Karpas-422 (cell line): ENCODE data around the gene TGFBRAP1. TPM values are rescaled to one million over a fixed set of nuclear protein-coding genes. Genes with fewer than 3 reads are reported as not detected.

Experiments used
- DNase-seq: peaks from one replicate; pipeline ENCODE4 v3.0.0-alpha.2; 2015
- H2AFZ ChIP-seq: fragments of 200-600 bp; sonication (generic); 2 replicates; pipeline ENCODE4 v1.6.1; 2014; ENCODE audit warnings: antibody characterized with exemption, low read length, mixed read lengths
- H3K27ac ChIP-seq: fragments of 200-600 bp; sonication (generic); 2 replicates; pipeline ENCODE4 v1.5.1; 2014; ENCODE audit warnings: mild to moderate bottlenecking, low read length, moderate library complexity
- H3K27me3 ChIP-seq: fragments of 200-600 bp; sonication (generic); 2 replicates; pipeline ENCODE4 v1.6.1; 2014; ENCODE audit warnings: low read length, mixed read lengths
- H3K36me3 ChIP-seq: fragments of 200-600 bp; sonication (generic); 2 replicates; pipeline ENCODE4 v1.6.1; 2014; ENCODE audit warnings: low read length, mixed read lengths; ENCODE audit not compliant: insufficient read depth
- H3K4me1 ChIP-seq: fragments of 200-600 bp; sonication (generic); 2 replicates; pipeline ENCODE4 v1.6.1; 2014; ENCODE audit warnings: mild to moderate bottlenecking, low read length, mixed read lengths
- H3K4me2 ChIP-seq: fragments of 200-600 bp; sonication (generic); 2 replicates; pipeline ENCODE4 v1.6.1; 2014; ENCODE audit warnings: low read length, low read depth, mild to moderate bottlenecking; ENCODE audit not compliant: poor library complexity, severe bottlenecking
- H3K4me3 ChIP-seq: fragments of 200-600 bp; sonication (generic); 2 replicates; pipeline ENCODE4 v1.5.1; 2014; ENCODE audit warnings: mild to moderate bottlenecking, antibody characterized with exemption, low read length, mixed read lengths
- H3K79me2 ChIP-seq: fragments of 200-600 bp; sonication (generic); 2 replicates; pipeline ENCODE4 v1.6.1; 2014; ENCODE audit warnings: mild to moderate bottlenecking, low read length, mixed read lengths
- H3K9ac ChIP-seq: fragments of 200-600 bp; sonication (generic); 2 replicates; pipeline ENCODE4 v1.6.0; 2014; ENCODE audit warnings: low read length
- H3K9me2 ChIP-seq: fragments of 200-600 bp; sonication (generic), shearing (Covaris generic); replicated peaks from 2 replicates; pipeline ENCODE4 v1.6.0; 2014; ENCODE audit warnings: mild to moderate bottlenecking, low read length, moderate library complexity; ENCODE audit not compliant: insufficient read depth
- H3K9me3 ChIP-seq: fragments of 300-700, 200-600 bp; sonication (generic); 2 replicates; pipeline ENCODE4 v1.6.1; 2014; ENCODE audit warnings: low read length, mixed read lengths
- H4K20me1 ChIP-seq: fragments of 200-600 bp; sonication (generic); 2 replicates; pipeline ENCODE4 v1.6.1; 2014; ENCODE audit warnings: mild to moderate bottlenecking, antibody characterized with exemption, low read length, low read depth; ENCODE audit not compliant: insufficient read depth
- total RNA-seq: library from RNA; depleted of rRNA; stranded (reverse); fragments of >200 nt; shearing (Covaris generic); gene quantifications from 2 replicates; pipeline ENCODE4 v1.2.3, GENCODE V29; 2014; ENCODE audit warnings: low replicate concordance

Gene TGFBRAP1
- total RNA-seq, 1 experiment from 2014 or later: 23.0 TPM

DNA sequence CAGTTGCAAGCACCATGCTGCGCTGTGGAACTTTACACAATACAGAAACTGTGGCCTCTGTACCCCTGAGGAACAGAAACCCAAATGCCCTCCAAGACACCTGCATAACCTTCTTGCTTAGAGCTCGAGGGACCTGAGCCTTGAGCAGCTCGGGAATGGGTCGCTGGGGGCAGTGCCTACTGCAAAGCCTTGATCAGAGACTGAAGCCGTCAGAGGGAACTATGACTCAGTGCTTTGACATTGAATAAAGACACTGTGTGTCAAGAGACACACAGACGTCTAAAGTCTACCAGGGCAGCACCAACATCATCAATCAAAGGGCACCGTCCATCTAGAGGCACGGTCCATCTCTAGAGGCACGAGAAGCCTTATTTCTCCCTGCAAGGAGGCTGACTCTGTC lies 57.4 kb downstream of the TGFBRAP1 start:
- no peaks in the 10 kb centered on the region for H3K4me1 ChIP-seq
- no peaks in the 10 kb centered on the region for H3K9me2 ChIP-seq
- no peak for DNase-seq
- H3K4me2 ChIP-seq: no peak overlapping the region
- H4K20me1 ChIP-seq: 0 out of 2 replicates have a peak, but pooled peaks cover 8% of the 10 kb centered on the region
- no peaks in the 10 kb centered on the region for H3K27me3 ChIP-seq
- H3K9ac ChIP-seq: no peak overlapping the region
- H3K27ac ChIP-seq: no peak overlapping the region
- H2AFZ ChIP-seq: no peak overlapping the region
- no peaks in the 10 kb centered on the region for H3K79me2 ChIP-seq
- no peaks in the 10 kb centered on the region for H3K9me3 ChIP-seq
- peaks cover 61% of the 10 kb centered on the region; the same call in 1 of the 2 replicates for H3K36me3 ChIP-seq
- H3K4me3 ChIP-seq: no peak overlapping the region

DNA sequence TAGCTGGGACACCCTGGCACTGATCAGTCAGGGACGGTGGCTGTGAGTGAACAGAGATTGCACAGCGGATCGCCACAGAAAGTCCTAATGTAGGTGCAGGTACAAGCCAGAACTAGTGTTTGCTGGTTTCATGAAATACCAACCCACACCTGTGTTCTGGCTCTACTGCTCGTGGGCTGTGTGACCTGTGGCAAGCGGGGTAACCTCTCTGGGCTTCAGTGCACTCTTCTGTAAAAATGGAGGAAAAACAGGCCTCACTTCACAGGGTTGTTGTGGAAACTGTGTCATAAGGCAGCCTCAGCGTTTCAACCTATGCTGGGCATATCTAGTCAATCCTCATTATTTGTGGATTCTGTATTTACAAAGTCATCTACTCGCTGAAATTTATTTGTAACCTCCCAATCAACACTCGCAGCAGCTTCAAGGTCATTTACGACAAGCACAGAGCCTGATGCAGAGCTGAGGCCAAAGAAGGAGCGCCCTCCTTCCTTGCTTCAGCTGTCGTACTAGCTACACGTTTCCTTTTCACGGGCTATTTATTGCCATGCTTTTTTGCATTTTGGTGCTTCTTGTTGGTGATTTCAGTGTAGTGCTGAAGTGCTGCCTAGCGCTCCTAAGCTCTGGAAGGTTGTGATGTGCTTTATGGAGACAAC lies 58.0 kb downstream of the TGFBRAP1 start:
- Histone ChIP-seq H3K27me3 (no peaks in the 10 kb centered on the region), H3K9ac (no peak overlapping the region), H3K27ac (no peak overlapping the region), H3K4me3 (no peak overlapping the region), H3K36me3 (peaks cover 55% of the 10 kb centered on the region; the same call in 1 of the 2 replicates), H3K9me3 (no peaks in the 10 kb centered on the region), H3K4me2 (no peak overlapping the region), H3K4me1 (no peaks in the 10 kb centered on the region), H3K9me2 (no peaks in the 10 kb centered on the region), H4K20me1 (0 out of 2 replicates have a peak, but pooled peaks cover 8% of the 10 kb centered on the region), H3K79me2 (no peaks in the 10 kb centered on the region), H2AFZ (no peak overlapping the region)
- DNase-seq: no peak

DNA sequence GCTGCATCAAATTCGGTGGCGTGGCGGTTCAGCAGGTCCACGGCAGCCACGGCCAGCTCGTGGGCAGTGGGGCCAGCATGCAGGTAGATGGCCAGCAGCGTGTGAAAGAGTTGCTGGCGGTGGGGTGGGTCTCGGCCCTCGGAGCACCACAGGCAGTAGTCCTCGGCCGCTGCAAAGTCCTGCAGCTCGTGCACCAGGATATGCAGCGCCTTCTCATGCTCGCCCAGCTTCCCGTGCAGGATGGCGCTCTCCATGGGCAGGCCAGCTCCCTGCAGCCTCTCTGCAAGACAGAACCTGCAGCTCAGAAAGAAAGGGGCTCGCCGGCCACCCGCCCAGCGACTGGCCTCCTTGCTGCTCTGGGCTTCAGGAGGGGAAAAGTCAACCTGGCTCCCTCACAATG lies 60.1 kb downstream of the TGFBRAP1 start:
- Histone ChIP-seq H3K4me1 (no peaks in the 10 kb centered on the region), H3K79me2 (no peaks in the 10 kb centered on the region), H3K9me3 (no peaks in the 10 kb centered on the region), H3K4me2 (no peak overlapping the region), H4K20me1 (0 out of 2 replicates have a peak, but pooled peaks cover 4% of the 10 kb centered on the region), H3K4me3 (no peak overlapping the region), H3K9ac (no peak overlapping the region), H3K27me3 (no peaks in the 10 kb centered on the region), H3K9me2 (no peaks in the 10 kb centered on the region), H2AFZ (no peak overlapping the region), H3K36me3 (peaks cover 40% of the 10 kb centered on the region; the same call in 1 of the 2 replicates), H3K27ac (no peak overlapping the region)
- DNase-seq: no peak

DNA sequence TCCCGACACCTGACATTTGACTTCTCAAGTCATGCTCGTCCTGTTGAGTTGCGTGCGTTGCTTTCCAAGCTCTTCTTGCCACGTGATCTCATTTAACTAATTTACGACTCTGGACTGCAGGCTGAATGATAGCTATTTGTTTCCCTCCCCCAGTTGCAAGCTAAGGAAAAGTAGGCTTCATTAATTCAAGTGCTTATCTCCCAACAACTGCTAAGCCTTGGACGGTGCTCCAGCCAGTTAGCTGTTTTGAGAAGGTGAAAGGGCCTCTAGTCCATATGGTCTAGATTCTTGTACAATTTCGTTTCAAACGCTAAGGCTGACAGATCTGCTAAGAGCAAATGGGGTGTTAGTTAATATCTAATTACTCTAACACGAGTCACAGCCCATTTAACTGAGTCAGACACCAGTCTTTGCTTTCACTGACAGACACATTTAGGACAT lies 66.9 kb downstream of the TGFBRAP1 start:
- no peak for DNase-seq
- no peaks in the 10 kb centered on the region for H3K9me2 ChIP-seq
- H3K27ac ChIP-seq: no peak overlapping the region
- H3K27me3 ChIP-seq: no peaks in the 10 kb centered on the region
- no peak overlapping the region for H3K4me2 ChIP-seq
- no peak overlapping the region for H3K4me3 ChIP-seq
- peaks cover 4% of the 10 kb centered on the region; the same call in 1 of the 2 replicates for H3K4me1 ChIP-seq
- H3K9me3 ChIP-seq: no peaks in the 10 kb centered on the region
- H3K79me2 ChIP-seq: no peaks in the 10 kb centered on the region
- H3K36me3 ChIP-seq: peaks cover under 1% of the 10 kb centered on the region; the same call in 1 of the 2 replicates
- H3K9ac ChIP-seq: no peak overlapping the region
- H4K20me1 ChIP-seq: no peaks in the 10 kb centered on the region
- H2AFZ ChIP-seq: no peak overlapping the region

DNA sequence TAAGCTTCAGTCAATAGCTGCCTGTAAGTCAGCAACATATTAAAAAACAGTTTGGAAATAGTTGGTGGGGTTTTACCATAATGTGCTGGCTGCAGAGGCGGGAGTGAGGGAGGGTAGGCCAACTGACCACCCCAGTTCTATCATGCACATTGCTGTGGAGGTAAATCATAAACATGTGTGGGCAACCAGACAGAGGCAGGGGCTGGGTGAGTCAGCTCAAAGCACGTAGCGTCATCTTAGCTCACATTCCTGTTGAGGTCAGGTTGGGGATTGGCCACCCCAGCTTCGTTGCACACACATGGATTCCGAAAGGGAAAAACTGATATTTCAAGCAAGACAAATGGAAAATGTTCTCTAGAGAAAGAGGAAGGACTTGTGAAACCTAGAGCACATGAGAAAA lies 68.5 kb downstream of the TGFBRAP1 start:
- Histone ChIP-seq H3K4me1 (peaks cover 15% of the 10 kb centered on the region), H4K20me1 (no peaks in the 10 kb centered on the region), H3K4me2 (no peak overlapping the region), H3K9me2 (no peaks in the 10 kb centered on the region), H2AFZ (no peak overlapping the region), H3K79me2 (0 out of 2 replicates have a peak, but pooled peaks cover 2% of the 10 kb centered on the region), H3K9me3 (no peaks in the 10 kb centered on the region), H3K4me3 (no peak overlapping the region), H3K27ac (no peak overlapping the region), H3K27me3 (no peaks in the 10 kb centered on the region), H3K36me3 (no peaks in the 10 kb centered on the region), H3K9ac (no peak overlapping the region)
- DNase-seq: no peak

DNA sequence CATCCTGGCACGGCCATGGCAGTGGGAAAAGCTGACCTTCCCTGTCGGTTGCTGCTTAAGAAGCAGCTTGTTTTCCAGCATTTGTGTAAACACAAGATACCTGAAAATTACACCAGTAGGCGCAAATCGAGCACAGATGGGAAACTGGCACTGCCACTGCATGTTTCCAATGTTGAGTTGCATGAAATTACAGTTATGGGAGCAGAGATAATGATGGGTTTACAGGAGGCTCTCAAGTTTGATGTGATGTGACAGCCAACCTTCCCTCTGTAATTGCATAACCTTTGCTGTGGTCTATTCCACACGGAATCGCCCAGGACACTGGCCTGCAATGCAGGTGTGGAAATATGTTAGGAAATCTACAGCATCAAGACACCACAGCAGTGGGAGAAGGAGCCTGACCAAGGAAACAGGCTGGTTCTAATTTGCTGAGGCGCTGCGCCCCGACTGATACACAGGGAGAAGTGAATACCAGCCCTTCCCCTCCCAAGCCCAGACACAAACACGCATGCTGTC lies 70.6 kb downstream of the TGFBRAP1 start:
- DNase-seq: no peak
- Histone ChIP-seq H3K4me3 (no peak overlapping the region), H4K20me1 (no peaks in the 10 kb centered on the region), H3K27me3 (no peaks in the 10 kb centered on the region), H3K9me3 (no peaks in the 10 kb centered on the region), H3K27ac (no peak overlapping the region), H2AFZ (no peak overlapping the region), H3K79me2 (0 out of 2 replicates have a peak, but pooled peaks cover 2% of the 10 kb centered on the region), H3K9me2 (no peaks in the 10 kb centered on the region), H3K36me3 (no peaks in the 10 kb centered on the region), H3K4me2 (no peak overlapping the region), H3K4me1 (peaks cover 21% of the 10 kb centered on the region), H3K9ac (no peak overlapping the region)

DNA sequence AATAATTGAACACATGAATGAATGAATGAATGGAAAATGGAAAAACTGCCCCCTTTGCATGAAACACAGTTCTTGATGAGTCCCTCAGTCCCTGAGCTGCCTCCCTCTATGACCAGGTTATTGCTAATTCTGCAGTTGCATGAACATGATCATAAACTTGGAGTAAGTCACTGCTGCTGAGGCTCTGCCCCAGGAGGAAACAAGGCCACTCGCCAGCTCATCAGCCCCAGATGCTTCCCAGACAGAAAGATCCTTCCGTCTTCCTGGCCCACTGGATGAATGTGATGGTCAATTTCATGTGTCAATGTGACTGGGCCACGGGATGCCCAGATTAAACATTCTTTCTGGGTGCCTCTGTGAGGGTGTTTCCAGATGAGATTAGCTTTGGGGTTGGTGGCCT lies 71.6 kb downstream of the TGFBRAP1 start:
- Histone ChIP-seq H3K4me3 (no peak overlapping the region), H3K4me2 (no peak overlapping the region), H3K79me2 (0 out of 2 replicates have a peak, but pooled peaks cover 2% of the 10 kb centered on the region), H3K4me1 (peaks cover 21% of the 10 kb centered on the region), H3K36me3 (no peaks in the 10 kb centered on the region), H3K27me3 (no peaks in the 10 kb centered on the region), H3K9ac (no peak overlapping the region), H4K20me1 (no peaks in the 10 kb centered on the region), H3K9me2 (no peaks in the 10 kb centered on the region), H2AFZ (no peak overlapping the region), H3K9me3 (no peaks in the 10 kb centered on the region), H3K27ac (no peak overlapping the region)
- DNase-seq: no peak

DNA sequence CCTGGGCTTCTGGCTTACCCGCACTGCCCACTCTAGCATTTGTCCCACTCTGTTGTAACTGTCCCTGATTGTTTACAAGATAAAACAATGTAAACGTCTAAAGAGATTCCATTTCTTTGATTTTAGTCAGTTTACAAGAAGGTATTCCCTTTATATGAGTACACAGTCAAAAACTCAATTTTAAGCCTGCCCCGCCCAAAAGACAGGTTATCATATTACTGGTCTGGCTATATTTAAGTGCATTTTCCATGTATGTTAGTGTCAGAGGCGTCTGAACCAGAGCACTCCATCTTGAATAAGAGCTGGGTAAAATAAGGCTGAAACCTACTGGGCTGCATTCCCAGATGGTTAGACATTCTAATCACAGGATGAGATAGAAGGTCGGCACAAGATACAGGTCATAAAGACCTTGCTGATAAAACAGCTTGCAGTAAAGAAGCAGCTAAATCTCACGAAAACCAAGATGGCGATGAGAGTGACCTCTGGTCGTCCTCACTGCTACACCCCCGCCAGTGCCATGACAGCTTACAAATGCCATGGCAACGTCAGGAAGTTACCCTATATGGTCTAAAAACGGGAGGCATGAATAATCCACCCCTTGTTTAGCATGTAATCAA lies 73.0 kb downstream of the TGFBRAP1 start:
- Histone ChIP-seq H3K27me3 (no peaks in the 10 kb centered on the region), H3K9ac (no peak overlapping the region), H3K4me2 (peak overlapping the region; percentile 29), H3K79me2 (0 out of 2 replicates have a peak, but pooled peaks cover 2% of the 10 kb centered on the region), H2AFZ (no peak overlapping the region), H3K4me1 (peaks cover 21% of the 10 kb centered on the region), H3K9me2 (no peaks in the 10 kb centered on the region), H3K4me3 (no peak overlapping the region), H3K36me3 (no peaks in the 10 kb centered on the region), H3K9me3 (no peaks in the 10 kb centered on the region), H3K27ac (no peak overlapping the region), H4K20me1 (no peaks in the 10 kb centered on the region)
- DNase-seq: no peak
